Measurements from ENCODE around the gene CDHR5.
A peak's percentile ranks its signal among the peaks of the same experiment; 100 is the strongest.

Gene CDHR5

DNA sequence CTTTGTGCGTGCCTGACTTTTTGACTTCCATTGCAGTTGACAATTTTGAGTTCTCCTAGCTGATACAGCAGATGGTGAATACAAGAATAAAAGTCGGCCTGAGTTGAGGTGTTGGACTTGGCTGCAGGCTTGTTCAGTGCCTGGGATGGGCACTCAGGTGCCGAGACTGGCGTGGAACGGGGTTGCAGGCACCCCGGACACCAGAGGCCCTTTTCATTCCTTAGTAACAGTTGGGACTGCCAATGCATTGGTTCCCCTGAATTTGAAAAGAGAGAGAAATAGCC, 47.2 kb downstream of the CDHR5 start:
- no peaks in the 10 kb centered on the region for H3K27me3 ChIP-seq (ENCODE audit: insufficient read depth, low read depth)
- no peak overlapping the region for H2AFZ ChIP-seq (ENCODE audit: low read depth)
- H3K4me3 ChIP-seq (IDR thresholded peaks at IDR 0.05; ENCODE audit: insufficient read depth, low read depth, low read length) = peak overlapping the region; percentile 37
- TF ChIP-seq, protein P1, sequence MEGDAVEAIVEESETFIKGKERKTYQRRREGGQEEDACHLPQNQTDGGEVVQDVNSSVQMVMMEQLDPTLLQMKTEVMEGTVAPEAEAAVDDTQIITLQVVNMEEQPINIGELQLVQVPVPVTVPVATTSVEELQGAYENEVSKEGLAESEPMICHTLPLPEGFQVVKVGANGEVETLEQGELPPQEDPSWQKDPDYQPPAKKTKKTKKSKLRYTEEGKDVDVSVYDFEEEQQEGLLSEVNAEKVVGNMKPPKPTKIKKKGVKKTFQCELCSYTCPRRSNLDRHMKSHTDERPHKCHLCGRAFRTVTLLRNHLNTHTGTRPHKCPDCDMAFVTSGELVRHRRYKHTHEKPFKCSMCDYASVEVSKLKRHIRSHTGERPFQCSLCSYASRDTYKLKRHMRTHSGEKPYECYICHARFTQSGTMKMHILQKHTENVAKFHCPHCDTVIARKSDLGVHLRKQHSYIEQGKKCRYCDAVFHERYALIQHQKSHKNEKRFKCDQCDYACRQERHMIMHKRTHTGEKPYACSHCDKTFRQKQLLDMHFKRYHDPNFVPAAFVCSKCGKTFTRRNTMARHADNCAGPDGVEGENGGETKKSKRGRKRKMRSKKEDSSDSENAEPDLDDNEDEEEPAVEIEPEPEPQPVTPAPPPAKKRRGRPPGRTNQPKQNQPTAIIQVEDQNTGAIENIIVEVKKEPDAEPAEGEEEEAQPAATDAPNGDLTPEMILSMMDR (conservative IDR thresholded peaks at IDR 0.05; ENCODE audit: low read depth, low read length) = no peak
- H3K36me3 ChIP-seq (ENCODE audit: insufficient read depth) = no peaks in the 10 kb centered on the region
- H3K4me1 ChIP-seq (ENCODE audit: low read depth, poor library complexity, severe bottlenecking) = peaks cover 29% of the 10 kb centered on the region
- peak overlapping the region; percentile 23; the same call in 1 of the 2 replicates for H3K27ac ChIP-seq
- peaks cover 59% of the 10 kb centered on the region for H3K79me2 ChIP-seq (ENCODE audit: insufficient read depth, low read depth)
- H3K4me2 ChIP-seq = peak overlapping the region; percentile 95
- H3K9ac ChIP-seq = peak overlapping the region; percentile 91; the same call in 1 of the 2 replicates
- peaks cover 50% of the 10 kb centered on the region for H4K20me1 ChIP-seq (ENCODE audit: insufficient read depth)

DNA sequence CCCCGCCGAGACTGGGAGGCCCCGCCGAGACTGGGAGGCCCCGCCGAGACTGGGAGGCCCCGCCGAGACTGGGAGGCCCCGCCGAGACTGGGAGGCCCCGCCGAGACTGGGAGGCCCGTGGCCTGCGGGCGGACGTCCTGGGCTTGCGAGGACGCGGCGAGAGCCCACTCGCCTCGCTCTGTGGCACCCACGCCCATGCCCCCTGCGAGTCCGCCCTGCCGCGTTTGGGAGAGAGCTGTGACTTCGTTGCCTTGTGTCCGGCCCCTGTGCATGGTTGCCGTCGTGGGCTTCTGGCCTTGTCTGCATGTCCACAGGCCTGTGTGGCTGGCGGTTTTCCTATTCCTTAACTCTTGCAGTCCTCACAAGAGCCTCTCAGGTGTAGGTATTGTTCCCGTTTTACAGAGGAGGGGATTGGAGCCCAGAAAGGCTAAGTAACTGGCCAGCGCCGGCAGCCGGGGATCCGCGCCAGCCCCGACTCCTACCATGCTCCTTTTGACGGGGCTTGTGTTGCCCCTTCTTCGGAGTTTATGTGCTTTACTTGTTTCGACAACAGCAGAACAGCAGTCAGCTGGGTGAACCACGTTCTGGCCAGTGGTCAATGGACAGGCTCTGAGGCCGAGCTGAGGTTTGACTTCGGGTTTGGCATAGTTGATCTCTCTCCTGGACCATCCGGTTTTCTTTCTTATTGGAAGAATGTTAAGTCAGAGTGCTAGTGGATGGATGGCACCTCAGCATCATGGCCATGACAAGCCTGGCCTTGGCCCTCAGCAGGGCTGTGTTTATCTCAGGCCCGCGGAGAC, 47.7 kb downstream of the CDHR5 start:
- Histone ChIP-seq H4K20me1 (ENCODE audit: insufficient read depth) (peaks cover 49% of the 10 kb centered on the region), H3K27ac (peak overlapping the region; percentile 23; the same call in 1 of the 2 replicates), H3K4me2 (peak overlapping the region; percentile 95), H3K4me1 (ENCODE audit: low read depth, poor library complexity, severe bottlenecking) (peaks cover 29% of the 10 kb centered on the region), H3K4me3 (IDR thresholded peaks at IDR 0.05; ENCODE audit: insufficient read depth, low read depth, low read length) (peak overlapping the region; percentile 37), H3K9ac (peak overlapping the region; percentile 91; the same call in 1 of the 2 replicates), H3K27me3 (ENCODE audit: insufficient read depth, low read depth) (no peaks in the 10 kb centered on the region), H2AFZ (ENCODE audit: low read depth) (no peak overlapping the region), H3K79me2 (ENCODE audit: insufficient read depth, low read depth) (peaks cover 53% of the 10 kb centered on the region), H3K36me3 (ENCODE audit: insufficient read depth) (no peaks in the 10 kb centered on the region)
- TF ChIP-seq, protein P1 (conservative IDR thresholded peaks at IDR 0.05; ENCODE audit: low read depth, low read length) = no peak

DNA sequence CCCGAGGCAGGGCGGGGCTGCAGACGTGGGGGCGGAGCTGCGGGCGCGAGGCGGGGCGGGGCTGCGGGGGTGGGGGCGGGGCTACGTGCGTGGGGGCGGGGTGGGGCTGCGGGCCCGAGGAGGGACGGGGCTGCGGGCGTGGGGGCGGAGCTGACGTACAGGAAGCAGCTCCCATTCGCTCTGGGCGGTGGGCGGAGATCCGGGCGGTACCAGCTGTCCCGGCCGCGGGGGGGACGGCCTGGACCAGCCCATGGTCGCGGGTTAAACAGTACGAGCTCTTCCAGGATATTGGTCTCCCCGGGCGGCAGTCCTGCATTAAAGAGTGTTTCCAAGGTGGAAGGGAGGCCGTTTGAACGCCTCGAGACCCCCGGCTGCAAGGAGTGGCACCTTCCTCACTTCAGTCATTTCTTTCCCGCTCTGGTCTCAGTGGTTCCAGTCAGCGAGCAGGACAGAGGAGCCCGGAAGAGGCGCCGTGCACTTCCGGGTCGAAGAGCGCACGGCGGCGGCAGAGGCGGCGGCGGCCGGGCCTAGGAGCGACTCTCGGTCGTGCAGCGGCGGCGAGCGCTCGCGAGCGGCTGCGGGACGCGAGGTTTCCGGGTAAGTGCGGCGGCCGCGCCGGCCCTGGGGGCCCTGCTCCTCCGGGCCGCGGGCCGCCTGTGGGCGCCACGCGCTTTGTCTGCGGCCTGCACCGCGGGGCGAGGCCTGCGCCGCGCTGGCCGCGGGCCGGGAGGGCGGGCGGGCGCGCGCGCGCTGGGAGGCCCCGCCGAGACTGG, 48.6 kb downstream of the CDHR5 start, which contains the start of gene PHRF1:
Gene PHRF1 (plus strand): TSS at position 475 of the 773 bp plus-strand sequence. CDS start 5,043 bp downstream, outside the sequence.
- peaks cover 45% of the 10 kb centered on the region for H3K79me2 ChIP-seq (ENCODE audit: insufficient read depth, low read depth)
- H3K9ac ChIP-seq = peak within 1 kb of the TSS; percentile 91
- H4K20me1 ChIP-seq (ENCODE audit: insufficient read depth) = peaks cover 40% of the 10 kb centered on the region
- TF ChIP-seq, protein P1 (conservative IDR thresholded peaks at IDR 0.05; ENCODE audit: low read depth, low read length) = no peak
- H3K36me3 ChIP-seq (ENCODE audit: insufficient read depth) = no peaks in the 10 kb centered on the region
- peak within 1 kb of the TSS; percentile 82 for H2AFZ ChIP-seq (ENCODE audit: low read depth)
- peak within 1 kb of the TSS; percentile 83 for H3K27ac ChIP-seq
- peaks cover 29% of the 10 kb centered on the region for H3K4me1 ChIP-seq (ENCODE audit: low read depth, poor library complexity, severe bottlenecking)
- peak within 1 kb of the TSS; percentile 37 for H3K4me3 ChIP-seq (IDR thresholded peaks at IDR 0.05; ENCODE audit: insufficient read depth, low read depth, low read length)
- peak within 1 kb of the TSS; percentile 95 for H3K4me2 ChIP-seq
- no peaks in the 10 kb centered on the region for H3K27me3 ChIP-seq (ENCODE audit: insufficient read depth, low read depth)

DNA sequence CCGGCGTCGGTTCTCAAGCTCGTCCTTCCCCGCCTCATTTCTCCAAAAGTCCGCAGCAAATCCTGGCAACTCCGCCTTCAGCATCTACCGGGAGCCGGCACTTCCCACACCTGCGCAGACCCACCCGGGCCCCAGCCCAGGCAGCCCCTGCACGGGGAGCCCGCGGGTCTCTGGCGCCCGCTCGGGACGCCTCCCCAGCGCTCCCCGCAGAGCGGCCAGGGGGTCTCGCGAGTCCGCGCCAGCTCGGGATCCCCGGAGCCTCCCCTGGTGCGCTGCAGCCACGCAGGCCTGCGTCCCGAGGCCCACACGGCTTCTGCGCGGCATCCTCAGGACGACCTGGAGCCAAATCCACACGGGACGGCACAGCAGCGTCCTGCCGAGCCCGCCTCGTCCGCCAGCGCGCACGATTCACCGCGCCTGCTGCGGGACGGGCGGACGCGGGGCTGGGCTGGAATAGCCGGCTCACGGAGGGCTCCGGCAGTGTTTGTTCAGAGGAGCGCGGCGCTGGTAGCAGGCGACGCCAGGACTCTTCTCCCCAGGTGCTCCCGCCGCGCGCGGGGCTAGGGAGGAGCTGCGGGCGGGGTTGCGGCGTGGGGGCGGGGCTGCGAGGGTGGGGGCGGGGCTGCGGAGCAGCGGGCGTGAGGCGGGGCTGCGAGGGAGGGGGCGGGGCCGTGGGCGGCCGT, 49.3 kb downstream of the CDHR5 start:
- H3K27me3 ChIP-seq (ENCODE audit: insufficient read depth, low read depth) = no peaks in the 10 kb centered on the region
- TF ChIP-seq, protein P1 (conservative IDR thresholded peaks at IDR 0.05; ENCODE audit: low read depth, low read length) = no peak
- peak overlapping the region; percentile 73 for H3K4me2 ChIP-seq
- peak overlapping the region; percentile 75 for H2AFZ ChIP-seq (ENCODE audit: low read depth)
- H3K27ac ChIP-seq = no peak overlapping the region
- H3K4me3 ChIP-seq (IDR thresholded peaks at IDR 0.05; ENCODE audit: insufficient read depth, low read depth, low read length) = no peak overlapping the region
- peaks cover 33% of the 10 kb centered on the region for H4K20me1 ChIP-seq (ENCODE audit: insufficient read depth)
- H3K9ac ChIP-seq = peak overlapping the region; percentile 39; the same call in 1 of the 2 replicates
- H3K79me2 ChIP-seq (ENCODE audit: insufficient read depth, low read depth) = peaks cover 38% of the 10 kb centered on the region
- H3K4me1 ChIP-seq (ENCODE audit: low read depth, poor library complexity, severe bottlenecking) = peaks cover 32% of the 10 kb centered on the region
- no peaks in the 10 kb centered on the region for H3K36me3 ChIP-seq (ENCODE audit: insufficient read depth)
